ENCODE results near the gene PIK3R4. TPM values are rescaled to one million over a fixed set of nuclear protein-coding genes. Genes with fewer than 3 reads are reported as not detected.

The PIK3R4 gene
- total RNA-seq, 4 donors from 2014 or later, result 25.0 to 51.0 (median 33.2) TPM

DNA sequence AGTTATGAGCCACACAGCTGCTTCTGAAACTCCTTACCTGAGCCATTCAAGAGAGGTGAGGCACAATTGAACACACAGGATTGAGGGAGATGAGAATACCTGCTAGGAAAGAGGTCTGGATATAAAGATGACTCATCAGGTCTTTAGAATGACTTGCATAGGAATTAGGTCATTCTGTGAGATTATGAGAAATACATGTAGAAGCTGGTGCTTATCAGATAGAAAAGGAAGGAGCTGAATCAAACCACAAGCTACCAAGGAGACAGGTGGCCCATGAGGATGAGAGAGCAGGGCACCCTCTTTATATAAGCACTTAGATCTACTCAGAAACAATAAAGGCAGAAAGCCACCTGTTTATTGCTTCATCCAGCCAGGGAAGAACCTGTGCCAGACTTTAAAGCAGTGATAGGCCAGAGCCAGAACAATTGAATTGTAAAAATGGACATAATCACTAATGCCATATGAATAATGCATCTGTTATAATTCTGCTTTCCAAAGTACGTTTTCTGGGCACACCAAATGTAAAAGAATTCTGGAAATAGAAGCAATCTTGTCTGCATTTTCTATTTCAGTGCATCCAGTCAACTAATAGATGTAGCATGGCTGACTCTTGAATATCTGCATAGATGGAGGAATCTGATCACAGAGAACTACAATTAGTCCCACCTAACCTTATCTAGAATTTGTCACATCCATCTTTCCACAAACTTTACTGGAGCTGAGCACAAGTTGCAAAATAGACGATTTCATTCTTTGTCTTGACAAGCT, 74.9 kb downstream of the PIK3R4 start:
- TF ChIP-seq, protein P1, sequence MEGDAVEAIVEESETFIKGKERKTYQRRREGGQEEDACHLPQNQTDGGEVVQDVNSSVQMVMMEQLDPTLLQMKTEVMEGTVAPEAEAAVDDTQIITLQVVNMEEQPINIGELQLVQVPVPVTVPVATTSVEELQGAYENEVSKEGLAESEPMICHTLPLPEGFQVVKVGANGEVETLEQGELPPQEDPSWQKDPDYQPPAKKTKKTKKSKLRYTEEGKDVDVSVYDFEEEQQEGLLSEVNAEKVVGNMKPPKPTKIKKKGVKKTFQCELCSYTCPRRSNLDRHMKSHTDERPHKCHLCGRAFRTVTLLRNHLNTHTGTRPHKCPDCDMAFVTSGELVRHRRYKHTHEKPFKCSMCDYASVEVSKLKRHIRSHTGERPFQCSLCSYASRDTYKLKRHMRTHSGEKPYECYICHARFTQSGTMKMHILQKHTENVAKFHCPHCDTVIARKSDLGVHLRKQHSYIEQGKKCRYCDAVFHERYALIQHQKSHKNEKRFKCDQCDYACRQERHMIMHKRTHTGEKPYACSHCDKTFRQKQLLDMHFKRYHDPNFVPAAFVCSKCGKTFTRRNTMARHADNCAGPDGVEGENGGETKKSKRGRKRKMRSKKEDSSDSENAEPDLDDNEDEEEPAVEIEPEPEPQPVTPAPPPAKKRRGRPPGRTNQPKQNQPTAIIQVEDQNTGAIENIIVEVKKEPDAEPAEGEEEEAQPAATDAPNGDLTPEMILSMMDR (IDR thresholded peaks at IDR 0.05; ENCODE audit: low read depth), result no peak

DNA sequence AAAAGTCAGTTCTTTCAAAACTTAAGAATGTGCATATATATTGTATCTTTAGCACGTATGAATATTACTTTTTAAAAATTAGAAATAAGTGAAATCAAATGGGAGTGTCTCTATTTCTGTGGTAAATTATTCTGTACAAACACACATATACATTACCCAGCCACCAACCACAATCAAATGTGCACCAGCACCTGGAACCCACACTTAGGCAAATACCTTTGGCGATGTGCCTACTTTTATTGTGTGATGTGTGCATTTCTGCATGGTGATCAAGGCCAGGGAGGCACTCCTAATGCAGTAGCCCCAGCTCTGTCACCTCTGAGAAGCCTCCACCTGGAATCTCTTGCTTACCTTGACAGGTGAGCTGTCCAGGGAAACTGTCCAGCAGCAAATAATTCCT, 76.9 kb downstream of the PIK3R4 start:
- TF ChIP-seq, protein P1 (IDR thresholded peaks at IDR 0.05; ENCODE audit: low read depth), result no peak

DNA sequence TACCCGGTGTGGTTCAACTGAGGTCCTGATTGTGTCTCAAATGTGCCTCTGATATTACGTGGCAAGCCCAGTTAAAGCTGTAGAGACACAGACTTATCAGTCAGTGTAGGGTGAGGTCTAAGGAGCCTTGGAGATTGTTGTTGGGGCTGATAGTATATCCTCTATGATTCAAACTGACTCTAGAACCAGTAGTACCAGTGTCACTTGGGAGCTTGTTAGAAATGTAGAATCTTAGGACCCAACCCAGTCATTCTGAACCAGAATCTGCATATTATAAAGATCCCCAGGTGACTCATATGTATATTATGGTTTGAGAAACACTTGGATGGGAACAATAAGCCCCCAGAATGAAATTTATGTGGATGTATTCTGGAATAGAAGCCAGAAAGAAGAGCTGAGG, 83.5 kb downstream of the PIK3R4 start:
- TF ChIP-seq, protein P1 (IDR thresholded peaks at IDR 0.05; ENCODE audit: low read depth), result no peak

DNA sequence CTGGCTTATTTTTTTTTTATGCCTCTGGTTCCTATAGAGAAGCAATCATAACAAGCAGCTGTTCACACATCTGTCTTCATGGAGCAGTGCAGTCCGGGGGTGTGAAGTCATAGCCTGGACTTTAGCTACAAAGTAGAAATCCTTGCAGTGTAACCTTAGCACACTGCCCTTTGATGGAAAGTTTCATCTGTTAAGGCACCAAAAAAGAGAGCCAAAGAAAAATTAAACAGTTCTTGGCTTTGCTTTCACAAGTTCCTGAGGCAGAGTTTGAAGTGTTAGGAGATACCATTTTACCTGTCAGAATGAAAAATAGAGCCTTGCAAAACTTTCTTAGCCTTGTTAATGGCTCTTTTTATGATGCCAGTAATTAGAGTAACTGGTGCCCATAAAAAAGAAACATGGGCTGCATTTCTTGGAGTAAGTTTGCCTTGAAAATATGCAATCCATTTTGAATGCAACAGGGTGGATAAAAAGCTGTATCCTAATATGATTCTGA, 84.1 kb downstream of the PIK3R4 start:
- TF ChIP-seq, protein P1 (IDR thresholded peaks at IDR 0.05; ENCODE audit: low read depth), result no peak

DNA sequence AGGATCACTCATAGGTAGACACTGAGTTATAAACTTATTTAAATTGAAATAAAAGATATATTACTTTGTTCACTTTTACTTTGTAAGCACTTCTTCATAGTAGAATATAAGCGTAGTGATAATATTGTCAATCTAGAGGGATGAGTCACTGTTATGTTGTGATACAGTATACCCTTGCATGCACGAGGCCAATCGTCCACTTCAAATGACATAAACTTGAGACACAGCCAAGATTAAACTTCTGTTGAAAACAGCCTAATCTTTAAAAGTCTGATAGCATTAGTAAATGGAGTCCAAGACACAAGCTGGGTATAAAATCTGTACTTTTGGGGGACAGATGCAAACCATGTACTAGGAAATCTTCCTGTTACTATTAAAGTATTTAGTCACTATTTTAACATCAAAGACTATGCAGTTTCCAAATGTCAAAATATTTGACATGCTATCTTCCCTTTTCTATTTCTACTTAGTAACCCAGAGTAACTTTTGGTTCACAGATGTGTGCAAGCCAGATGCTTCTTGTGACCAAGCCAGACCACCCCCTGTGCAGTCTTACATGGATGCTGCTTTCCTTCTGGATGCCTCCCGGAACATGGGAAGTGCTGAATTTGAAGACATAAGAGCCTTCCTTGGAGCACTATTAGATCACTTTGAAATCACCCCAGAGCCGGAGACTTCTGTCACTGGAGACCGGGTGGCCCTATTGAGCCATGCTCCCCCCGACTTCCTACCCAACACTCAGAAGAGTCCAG, 85.3 kb downstream of the PIK3R4 start:
- TF ChIP-seq, protein P1 (IDR thresholded peaks at IDR 0.05; ENCODE audit: low read depth), result no peak

DNA sequence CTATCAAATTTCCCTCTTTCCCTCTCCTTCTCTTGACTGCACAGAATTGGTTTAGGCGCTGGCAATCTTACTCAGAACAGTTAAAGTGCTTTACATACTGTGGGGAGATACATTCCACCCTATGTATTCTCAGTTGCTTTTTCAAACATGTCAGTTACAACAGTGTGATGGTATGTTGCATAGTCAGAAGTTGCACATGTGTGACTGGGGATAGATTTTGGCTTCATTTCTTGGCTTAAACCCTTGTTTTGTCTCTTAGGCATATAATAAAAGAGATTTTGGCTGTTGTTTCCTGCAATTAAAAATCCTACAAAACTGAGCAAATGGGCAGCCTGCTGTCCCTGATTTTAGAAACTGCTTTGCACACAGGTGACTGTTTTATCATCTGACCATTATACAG, 86.7 kb downstream of the PIK3R4 start:
- TF ChIP-seq, protein P1 (IDR thresholded peaks at IDR 0.05; ENCODE audit: low read depth), result no peak

DNA sequence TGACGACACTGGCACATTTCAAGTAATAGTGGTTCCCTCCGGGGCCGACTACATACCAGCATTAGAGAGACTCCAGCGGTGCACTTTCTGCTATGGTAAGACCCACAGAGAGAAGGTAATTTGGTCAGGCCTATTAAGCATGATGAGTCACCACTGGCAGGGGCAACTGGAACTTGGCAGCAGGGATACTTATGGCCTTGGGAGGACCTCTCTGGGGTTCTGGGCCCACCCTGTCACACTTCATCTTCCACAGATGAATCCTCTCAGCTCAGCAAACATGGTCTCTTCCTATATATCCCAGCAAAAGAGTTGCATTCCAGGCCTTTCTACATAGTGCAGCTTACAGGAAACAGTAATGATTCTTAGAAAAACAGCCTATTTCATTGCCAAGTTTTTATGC, 88.0 kb downstream of the PIK3R4 start:
- TF ChIP-seq, protein P1 (IDR thresholded peaks at IDR 0.05; ENCODE audit: low read depth), result no peak
